Stimulated activated naive CD8-positive, alpha-beta T cell treated with anti-CD3 and anti-CD28 coated beads, Interleukin-15, amount 100 ng/mL, for 72 hours (primary cell): ENCODE data around the gene JPT2.
"Not testable (repeated sequence)": the region's sequence is repeated elsewhere in the genome, so short reads cannot be mapped to it uniquely, and the experiment has no call there.

Experiments used
- ATAC-seq: fragments of 150-1000 bp; cut with Tn5 transposase; 2 replicates; pipeline ENCODE4 v1.10.0; 2021; ENCODE audit warnings: mild to moderate bottlenecking, moderate library complexity
- DNase-seq, 2 donors: peaks; one replicate each; pipeline ENCODE4 v3.0.0; 2021 to 2022
- H3K27ac Mint-ChIP-seq, 2 donors: one replicate each; pipeline ENCODE4 v1.8.0; 2022; ENCODE audit warnings: mild to moderate bottlenecking in 2 of 2, mixed read lengths in 2 of 2, moderate library complexity in 2 of 2
- H3K27me3 Mint-ChIP-seq: one replicate; pipeline ENCODE4 v1.8.0; 2022; ENCODE audit warnings: mixed read lengths
- H3K4me1 Mint-ChIP-seq: one replicate; pipeline ENCODE4 v1.8.0; 2022; ENCODE audit warnings: mild to moderate bottlenecking, mixed read lengths
- H3K4me3 Mint-ChIP-seq, 2 donors: one replicate each; pipeline ENCODE4 v1.8.0; 2022; ENCODE audit warnings: mild to moderate bottlenecking in 2 of 2, mixed read lengths in 2 of 2, moderate library complexity in 1 of 2
- H3K9me3 Mint-ChIP-seq, 2 donors: one replicate each; pipeline ENCODE4 v1.8.0; 2022; ENCODE audit warnings: mixed read lengths in 2 of 2

The JPT2 gene

GRCh38 chr16:1680361-1680760 lies 2.3 kb downstream of the JPT2 start:
- no peak for DNase-seq
- peak overlapping the region in 1 of 2 donors; percentile 96 for H3K4me3 Mint-ChIP-seq
- peaks cover 54% of the 10 kb centered on the region for H3K4me1 Mint-ChIP-seq
- no peaks in the 10 kb centered on the region for H3K9me3 Mint-ChIP-seq
- H3K27ac Mint-ChIP-seq: no peak overlapping the region
- ATAC-seq: no peak
- no peaks in the 10 kb centered on the region for H3K27me3 Mint-ChIP-seq

GRCh38 chr16:1681032-1681431 lies 3.0 kb downstream of the JPT2 start:
- H3K27me3 Mint-ChIP-seq: no peaks in the 10 kb centered on the region
- no peak overlapping the region for H3K4me3 Mint-ChIP-seq
- H3K4me1 Mint-ChIP-seq: peaks cover 54% of the 10 kb centered on the region
- H3K27ac Mint-ChIP-seq: peak overlapping the region in 1 of 2 donors; percentile 87
- no peak for DNase-seq
- no peak for ATAC-seq
- H3K9me3 Mint-ChIP-seq: no peaks in the 10 kb centered on the region

DNA sequence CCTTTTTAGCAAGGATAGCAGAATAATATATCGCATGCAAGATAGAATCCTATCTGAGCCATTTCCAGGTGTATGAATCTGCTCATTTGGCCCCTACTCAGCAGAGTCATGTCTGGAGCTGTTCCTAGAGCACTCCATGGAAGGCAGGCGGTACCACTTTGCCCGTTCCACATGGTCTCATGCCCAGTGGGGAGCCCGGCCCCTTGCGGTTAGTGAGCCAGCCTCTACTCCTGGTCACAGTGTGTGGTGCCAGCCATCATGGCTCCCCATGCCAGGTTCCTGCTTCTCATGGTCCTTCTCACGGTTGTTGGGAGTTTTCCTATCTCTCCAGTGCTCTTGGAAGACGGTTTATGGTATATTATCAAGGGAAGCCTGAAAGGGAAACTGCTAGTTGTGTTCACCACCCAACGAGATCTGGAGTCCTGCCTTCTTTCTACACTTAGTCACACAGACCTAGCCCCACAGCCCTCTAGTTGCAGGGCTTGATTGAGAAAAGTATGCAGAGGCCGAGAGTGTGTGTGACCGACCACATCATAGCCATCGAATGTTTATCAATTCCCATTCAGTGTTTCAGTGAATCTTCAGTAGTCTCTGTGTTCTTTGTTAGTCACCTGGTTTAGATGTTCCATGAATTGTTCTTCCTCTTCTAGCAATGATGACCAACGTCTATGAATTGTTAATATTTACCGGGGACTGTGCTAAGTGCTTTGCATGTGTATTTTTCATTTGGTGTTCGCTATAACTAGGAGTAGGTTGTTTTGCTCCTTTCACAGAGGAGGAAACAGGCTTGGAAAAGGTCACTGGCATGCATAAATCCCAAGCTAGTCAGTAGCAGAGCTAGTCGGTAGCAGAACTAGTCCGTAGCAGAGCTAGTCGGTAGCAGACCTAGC lies 9.6 kb downstream of the JPT2 start:
- DNase-seq: no peak

DNA sequence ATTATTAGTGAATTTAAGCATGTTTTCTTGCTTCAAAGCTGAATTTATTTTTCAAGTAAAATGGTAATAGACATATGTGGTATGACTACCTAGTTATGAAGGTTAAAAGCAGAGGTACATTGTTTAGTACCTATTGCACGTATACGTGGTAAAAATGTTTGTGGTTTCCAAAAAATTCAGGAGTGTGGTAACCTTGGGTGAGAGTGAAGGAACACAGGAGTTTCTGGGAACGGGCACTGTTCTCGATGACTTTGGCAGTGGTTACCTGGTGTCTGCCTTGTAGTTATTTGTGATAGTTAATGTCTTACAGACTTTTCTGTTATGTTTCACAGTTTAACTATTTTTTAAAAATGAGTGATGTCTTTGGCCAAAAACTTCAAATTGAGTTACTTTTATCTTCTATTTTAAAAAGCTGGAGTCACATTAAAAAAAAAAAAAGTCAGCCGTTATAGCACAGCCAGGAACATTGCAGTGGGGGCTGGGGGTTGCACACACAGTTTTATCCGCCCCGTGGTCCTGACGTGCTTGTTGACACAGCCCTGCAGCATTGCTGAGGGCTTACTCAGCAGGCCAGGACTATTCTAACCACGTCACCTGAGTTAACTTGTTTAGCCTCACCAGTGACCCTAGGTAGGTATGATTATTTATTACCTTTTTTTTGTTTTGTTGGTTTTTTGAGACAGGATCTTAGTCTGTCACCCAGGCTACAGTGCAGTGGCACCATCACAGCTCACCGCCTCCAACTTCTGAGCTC lies 10.9 kb downstream of the JPT2 start:
- H3K27ac Mint-ChIP-seq: no peak overlapping the region
- ATAC-seq: no peak

More for the DNA sequence above, 9.6 kb downstream of the JPT2 start:
- no peaks in the 10 kb centered on the region for H3K9me3 Mint-ChIP-seq
- no peak for ATAC-seq
- H3K4me3 Mint-ChIP-seq: no peak overlapping the region
- H3K4me1 Mint-ChIP-seq: peaks cover 9% of the 10 kb centered on the region
- no peaks in the 10 kb centered on the region for H3K27me3 Mint-ChIP-seq
- peak overlapping the region in 1 of 2 donors; percentile 1 for H3K27ac Mint-ChIP-seq

DNA sequence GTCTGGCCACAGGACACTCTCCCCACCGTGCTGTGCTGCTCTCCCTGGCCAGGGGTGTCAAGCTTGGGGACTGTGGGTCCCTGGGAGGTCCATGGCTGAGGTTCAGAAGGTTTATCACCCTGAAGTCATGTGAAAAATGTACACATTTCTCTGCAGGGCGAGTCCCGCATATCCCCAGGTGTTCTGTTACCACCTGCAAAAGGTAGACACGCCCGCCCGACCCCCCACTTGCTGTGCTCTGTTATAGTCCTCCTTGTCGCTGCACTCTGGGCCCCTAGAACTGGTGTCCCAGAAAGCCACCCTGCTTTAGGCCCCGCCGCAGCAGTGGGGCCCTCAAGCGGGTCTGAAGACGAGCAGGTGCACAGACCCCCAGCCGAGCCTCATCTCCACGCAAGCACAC lies 11.8 kb downstream of the JPT2 start:
- ATAC-seq: no peak
- no peak for DNase-seq
- Mint-ChIP-seq H3K4me3 (no peak overlapping the region), H3K27me3 (no peaks in the 10 kb centered on the region), H3K9me3 (no peaks in the 10 kb centered on the region), H3K27ac (no peak overlapping the region), H3K4me1 (peaks cover 4% of the 10 kb centered on the region)

More for the DNA sequence above, 10.9 kb downstream of the JPT2 start:
- Mint-ChIP-seq H3K4me1 (peaks cover 4% of the 10 kb centered on the region), H3K4me3 (no peak overlapping the region), H3K27me3 (no peaks in the 10 kb centered on the region), H3K9me3 (no peaks in the 10 kb centered on the region)
- no peak for DNase-seq

DNA sequence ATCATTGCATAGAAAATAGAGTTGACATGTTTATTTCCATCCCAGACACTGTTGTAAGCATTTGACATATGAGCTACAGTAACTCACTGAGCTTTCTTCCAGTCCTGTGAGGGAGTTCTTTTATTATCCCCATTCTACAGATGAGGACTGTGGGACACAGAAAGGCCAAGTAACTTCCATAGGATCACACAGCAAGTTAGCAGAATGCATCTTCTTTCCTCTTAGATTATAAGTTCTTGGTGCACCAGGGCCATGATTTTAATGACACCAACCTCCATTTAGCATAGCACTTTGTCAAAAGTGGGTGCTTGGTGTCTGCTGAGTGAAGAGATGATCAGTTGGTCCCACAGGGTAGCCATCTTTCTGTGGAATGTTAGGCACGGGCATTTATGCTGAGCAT lies 12.7 kb downstream of the JPT2 start:
- no peak overlapping the region for H3K4me3 Mint-ChIP-seq
- H3K27ac Mint-ChIP-seq: peak overlapping the region; percentile 50 to 56
- H3K27me3 Mint-ChIP-seq: no peaks in the 10 kb centered on the region
- H3K4me1 Mint-ChIP-seq: peaks cover 4% of the 10 kb centered on the region
- ATAC-seq (no peak), DNase-seq (no peak)
- H3K9me3 Mint-ChIP-seq: no peaks in the 10 kb centered on the region

GRCh38 chr16:1691276-1691675 lies 13.2 kb downstream of the JPT2 start:
- Mint-ChIP-seq H3K9me3 (no peaks in the 10 kb centered on the region), H3K4me1 (peaks cover 4% of the 10 kb centered on the region), H3K27ac (peak overlapping the region in 1 of 2 donors; percentile 69), H3K27me3 (no peaks in the 10 kb centered on the region), H3K4me3 (no peak overlapping the region)
- no peak for ATAC-seq
- no peak for DNase-seq

DNA sequence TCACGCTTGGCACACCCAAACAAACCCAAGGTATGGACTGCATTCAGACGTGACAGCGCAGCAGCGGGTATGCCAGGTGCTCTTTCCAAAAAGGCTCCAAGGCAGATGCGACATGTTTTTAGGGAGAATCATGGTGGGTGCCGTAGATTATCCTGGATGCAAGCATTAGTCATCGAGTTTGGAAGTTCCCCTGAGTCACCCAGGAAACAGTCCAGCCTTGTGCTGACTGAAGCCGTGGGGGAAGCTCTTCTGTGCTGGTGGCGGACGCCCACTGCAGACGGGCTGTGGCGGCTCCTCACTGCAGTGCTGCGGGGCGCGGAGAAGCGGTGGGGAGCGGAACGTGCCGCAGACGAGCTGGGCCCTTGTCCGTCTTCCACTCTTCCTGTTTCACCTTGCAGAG lies 13.9 kb downstream of the JPT2 start:
- no peak overlapping the region for H3K27ac Mint-ChIP-seq
- H3K4me3 Mint-ChIP-seq: no peak overlapping the region
- H3K4me1 Mint-ChIP-seq: peaks cover 4% of the 10 kb centered on the region
- H3K27me3 Mint-ChIP-seq: no peaks in the 10 kb centered on the region
- no peak for DNase-seq
- no peak for ATAC-seq
- no peaks in the 10 kb centered on the region for H3K9me3 Mint-ChIP-seq

DNA sequence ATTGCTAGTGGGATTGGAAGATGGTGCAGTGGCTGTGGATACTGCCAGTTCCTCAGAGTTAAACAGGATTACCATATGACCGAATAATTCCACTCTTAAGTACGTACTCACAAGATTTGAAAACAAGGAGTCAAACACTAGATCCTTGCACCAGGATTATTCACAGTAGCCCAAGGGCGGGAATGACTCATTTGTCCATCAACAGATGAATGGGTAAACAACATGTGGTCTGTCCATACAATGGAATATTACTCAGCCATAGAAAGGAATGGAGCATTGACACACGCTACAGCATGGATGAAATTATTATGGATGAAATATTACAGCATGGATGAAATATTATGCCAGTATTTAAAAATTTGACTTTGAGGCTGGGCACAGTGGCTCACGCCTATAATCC lies 18.8 kb downstream of the JPT2 start:
- Mint-ChIP-seq H3K4me1 (peaks cover 9% of the 10 kb centered on the region), H3K9me3 (no peaks in the 10 kb centered on the region), H3K27me3 (no peaks in the 10 kb centered on the region), H3K27ac (no peak overlapping the region), H3K4me3 (no peak overlapping the region)
- ATAC-seq (no peak), DNase-seq (no peak)

DNA sequence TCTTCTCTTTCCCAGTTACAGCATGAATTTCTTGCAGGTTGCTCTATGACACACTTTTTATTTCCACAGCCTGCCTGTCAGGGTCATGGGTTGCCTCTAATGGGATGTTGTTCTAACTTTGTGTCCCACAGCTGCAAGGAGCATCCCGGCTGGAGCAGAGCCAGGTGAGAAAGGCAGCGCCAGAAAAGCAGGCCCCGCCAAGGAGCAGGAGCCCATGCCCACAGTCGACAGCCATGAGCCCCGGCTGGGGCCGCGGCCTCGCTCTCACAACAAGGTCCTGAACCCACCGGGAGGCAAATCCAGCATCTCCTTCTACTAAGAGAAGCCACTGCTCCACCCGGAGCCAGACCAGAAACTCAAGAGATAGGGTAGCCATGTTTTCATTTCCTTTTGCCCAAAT lies 20.6 kb downstream of the JPT2 start:
- Mint-ChIP-seq H3K9me3 (no peaks in the 10 kb centered on the region), H3K4me3 (no peak overlapping the region), H3K27ac (peak overlapping the region in 1 of 2 donors; percentile 79), H3K27me3 (no peaks in the 10 kb centered on the region), H3K4me1 (peaks cover 9% of the 10 kb centered on the region)
- no peak for DNase-seq
- ATAC-seq: no peak

DNA sequence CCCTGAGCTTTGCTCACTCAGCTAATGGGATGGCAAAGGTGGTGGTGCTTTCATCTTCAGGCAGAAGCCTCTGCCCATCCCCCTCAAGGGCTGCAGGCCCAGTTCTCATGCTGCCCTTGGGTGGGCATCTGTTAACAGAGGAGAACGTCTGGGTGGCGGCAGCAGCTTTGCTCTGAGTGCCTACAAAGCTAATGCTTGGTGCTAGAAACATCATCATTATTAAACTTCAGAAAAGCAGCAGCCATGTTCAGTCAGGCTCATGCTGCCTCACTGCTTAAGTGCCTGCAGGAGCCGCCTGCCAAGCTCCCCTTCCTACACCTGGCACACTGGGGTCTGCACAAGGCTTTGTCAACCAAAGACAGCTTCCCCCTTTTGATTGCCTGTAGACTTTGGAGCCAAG lies 22.2 kb downstream of the JPT2 start:
- H3K27me3 Mint-ChIP-seq: no peaks in the 10 kb centered on the region
- H3K4me1 Mint-ChIP-seq: peaks cover 20% of the 10 kb centered on the region
- ATAC-seq (no peak), DNase-seq (no peak)
- H3K27ac Mint-ChIP-seq: no peak overlapping the region
- H3K4me3 Mint-ChIP-seq: no peak overlapping the region
- no peaks in the 10 kb centered on the region for H3K9me3 Mint-ChIP-seq

- no peaks in the 10 kb centered on the region for H3K9me3 Mint-ChIP-seq
- DNase-seq (no peak), ATAC-seq (no peak)
- H3K27me3 Mint-ChIP-seq: no peaks in the 10 kb centered on the region
- peak overlapping the region in 1 of 2 donors; percentile 86 for H3K27ac Mint-ChIP-seq
- no peak overlapping the region for H3K4me3 Mint-ChIP-seq
- peaks cover 20% of the 10 kb centered on the region for H3K4me1 Mint-ChIP-seq
These were observed 23.3 kb downstream of the JPT2 start for GRCh38 chr16:1701216-1701878.

GRCh38 chr16:1705324-1705687 lies 27.2 kb downstream of the JPT2 start:
- peak; percentile 31 for ATAC-seq
- H3K4me3 Mint-ChIP-seq: peak overlapping the region; percentile 99 to 100
- H3K27me3 Mint-ChIP-seq, H3K9me3 Mint-ChIP-seq, DNase-seq: not testable (repeated sequence)
- peaks cover 39% of the 10 kb centered on the region for H3K4me1 Mint-ChIP-seq
- H3K27ac Mint-ChIP-seq: peak overlapping the region; percentile 99

- peak; percentile 90 for ATAC-seq
- peak; percentile 95 to 99 for DNase-seq
- no peaks in the 10 kb centered on the region for H3K9me3 Mint-ChIP-seq
- H3K27me3 Mint-ChIP-seq: no peaks in the 10 kb centered on the region
- H3K27ac Mint-ChIP-seq: peak within 1 kb of the TSS; percentile 99
- H3K4me3 Mint-ChIP-seq: peak within 1 kb of the TSS; percentile 99 to 100
- peaks cover 37% of the 10 kb centered on the region for H3K4me1 Mint-ChIP-seq
These were observed 27.8 kb downstream of the JPT2 start, which contains the start of gene MAPK8IP3 for GRCh38 chr16:1705688-1706385. Gene MAPK8IP3, plus strand, starts transcription at chr16:1706195. Its CDS starts 145 bp downstream, at chr16:1706340.
